HG03342 (cell line): ENCODE results near the gene PDSS1.

Experiments used
- ATAC-seq: cut with Tn5 transposase; IDR thresholded peaks from one replicate; pipeline ENCODE4 v1.9.1; 2021; ENCODE audit warnings: mild to moderate bottlenecking, moderate library complexity; ENCODE audit not compliant: unreplicated experiment

Gene PDSS1

DNA sequence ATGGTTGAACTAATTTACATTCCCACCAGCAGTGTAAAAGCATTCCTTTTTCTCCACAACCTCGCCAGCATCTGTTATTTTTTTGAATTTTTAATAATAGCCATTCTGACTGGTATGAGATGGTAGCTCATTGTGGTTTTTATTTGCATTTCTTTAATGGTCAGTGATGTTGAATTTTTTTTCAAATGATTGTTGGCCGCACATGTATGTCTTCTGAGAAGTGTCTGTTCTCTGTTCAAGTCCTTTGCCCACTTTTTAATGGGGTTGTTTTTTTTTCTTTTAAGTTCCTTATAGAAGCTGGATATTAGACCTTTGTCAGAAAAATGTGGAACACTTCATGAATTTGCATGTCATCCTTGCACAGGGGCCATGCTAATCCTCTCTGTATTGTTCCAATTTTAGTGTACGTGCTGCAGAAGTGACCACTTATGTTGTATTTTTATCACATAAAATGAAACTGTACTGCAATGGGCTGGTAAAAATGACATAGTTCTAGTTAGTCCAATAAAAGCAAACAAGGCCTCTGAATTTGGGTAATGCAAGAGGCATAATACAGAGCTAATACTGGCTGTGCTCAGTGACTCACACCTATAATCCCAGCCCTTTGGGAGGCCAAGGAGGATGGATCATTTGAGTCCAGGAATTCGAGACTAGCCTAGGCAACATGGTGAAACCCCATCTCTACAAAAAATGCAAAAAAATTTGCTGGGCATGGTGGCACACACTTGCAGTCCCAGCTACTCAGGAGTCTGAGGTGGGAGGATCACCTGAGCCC, 92.9 kb downstream of the PDSS1 start:
- no peak for ATAC-seq

DNA sequence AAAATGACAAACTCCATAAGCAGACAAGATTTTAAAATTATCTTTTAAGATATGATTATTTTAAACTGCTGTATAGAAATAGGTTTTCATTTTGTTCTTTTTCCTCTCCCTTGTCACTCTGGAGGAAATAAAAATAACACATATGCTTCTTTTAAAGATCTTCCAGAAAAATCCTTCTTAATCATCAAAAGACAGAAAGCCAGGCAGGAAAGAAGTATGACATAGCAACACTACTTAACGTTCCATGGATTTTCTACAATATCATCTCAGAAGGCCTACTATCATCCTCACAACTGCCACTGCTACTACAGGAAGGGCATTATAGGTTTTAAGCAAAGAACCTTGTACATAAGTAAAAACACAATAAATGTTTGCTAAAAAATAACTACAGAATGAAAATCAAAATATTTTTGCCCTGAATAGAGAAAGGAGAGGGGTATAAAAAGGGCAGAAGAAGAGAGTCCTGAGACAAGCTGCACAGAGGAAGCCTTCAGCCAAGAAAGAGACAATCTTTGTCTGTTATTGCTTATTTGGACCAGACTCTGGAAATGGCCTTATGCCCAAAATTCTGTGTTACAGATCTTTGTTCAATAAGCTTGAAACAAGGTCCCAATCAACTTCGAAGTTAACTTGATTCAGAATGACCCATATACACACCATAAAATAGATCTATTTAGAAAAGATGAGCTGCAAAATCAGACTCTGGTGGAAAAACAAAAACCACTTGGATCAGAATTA, 95.4 kb downstream of the PDSS1 start:
- no peak for ATAC-seq
